Cardiac muscle cell (in vitro differentiated cells and primary cell): ENCODE results near the gene ADIG. TPM values are rescaled to one million over a fixed set of nuclear protein-coding genes. Genes with fewer than 3 reads are reported as not detected.

Experiments used
- DNase-seq, 2 donors: peaks; one replicate each; pipeline versions ENCODE4 v3.0.0 to v3.0.0-alpha.2; 2010 to 2017; ENCODE audit warnings: low read depth in 1 of 2, low spot score in 1 of 2
- H3K27ac ChIP-seq: fragments of 200-600 bp; sonication (generic); 2 replicates; pipeline ENCODE4 v1.5.1; 2016
- H3K27me3 ChIP-seq: fragments of 200-600 bp; sonication (generic); 2 replicates; pipeline ENCODE4 v1.6.0; 2016; ENCODE audit warnings: control low read depth
- H3K36me3 ChIP-seq: fragments of 200-600 bp; sonication (generic); 2 replicates; pipeline ENCODE4 v1.5.1; 2016; ENCODE audit warnings: control low read depth
- H3K4me1 ChIP-seq: fragments of 200-600 bp; sonication (generic); 2 replicates; pipeline ENCODE4 v1.8.1; 2017; ENCODE audit warnings: low read depth, mild to moderate bottlenecking, mixed run types
- H3K4me3 ChIP-seq: fragments of 200-600 bp; sonication (generic); 2 replicates; pipeline ENCODE4 v1.5.1; 2016; ENCODE audit warnings: mild to moderate bottlenecking
- H3K9me3 ChIP-seq: fragments of 200-600 bp; sonication (generic); 2 replicates; pipeline ENCODE4 v1.5.1; 2017; ENCODE audit warnings: low read depth, mild to moderate bottlenecking, control low read depth
- polyA plus RNA-seq: library from polyadenylated mRNA; unstranded; fragments of >200 nt; fragmentation: Nextera tagmentation; extraction: Ambion mirVana; gene quantifications from 2 replicates; pipeline ENCODE4 v1.2.1, GENCODE V29; 2016
- total RNA-seq: library from RNA; depleted of rRNA; stranded (reverse); fragments of >200 nt; gene quantifications from 2 replicates; pipeline ENCODE4 v1.2.3, GENCODE V29; 2016
- TF ChIP-seq, protein P1 (sequence below): IDR thresholded peaks from 2 replicates; pipeline ENCODE4 v1.5.1; 2012; ENCODE audit warnings: low read depth, mild to moderate bottlenecking, low read length

Gene ADIG
- total and polyA plus RNA-seq, 2 experiments from 2014 or later: not detected

DNA sequence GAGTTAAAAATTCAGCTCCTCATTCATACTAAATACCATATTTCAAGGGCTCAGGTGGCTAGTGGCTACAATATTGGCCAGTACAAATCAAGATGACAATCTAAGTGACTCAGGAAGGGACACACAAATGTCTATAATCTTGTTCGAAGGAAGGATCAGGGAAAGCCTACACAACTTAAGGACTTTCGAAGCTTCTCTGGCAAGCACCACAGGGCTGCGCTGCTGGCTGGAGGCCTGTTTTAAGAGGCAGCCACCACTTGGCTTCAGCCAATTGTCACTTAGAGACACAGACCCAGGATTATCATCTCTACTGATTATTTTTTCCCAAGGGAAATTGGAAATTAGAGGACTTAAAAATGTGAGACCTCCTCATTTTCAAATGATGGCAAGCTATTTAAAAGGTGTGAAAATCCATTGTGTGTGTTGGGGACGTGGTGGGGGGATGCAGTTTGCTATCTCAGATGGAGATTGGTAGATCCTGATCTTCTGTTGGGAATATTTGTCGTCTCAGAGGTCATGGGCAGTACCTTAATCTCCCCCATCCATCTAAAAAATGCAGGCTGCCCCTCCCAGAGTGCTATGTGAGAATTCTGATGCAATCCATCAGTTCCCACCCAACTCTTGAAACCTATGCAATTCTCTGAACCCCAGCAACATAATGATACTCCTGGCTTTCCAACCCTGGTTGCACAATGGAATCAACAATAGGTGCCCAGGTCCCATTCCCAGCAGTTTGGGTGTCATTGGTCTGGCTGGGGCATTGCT is 31.9 kb downstream of the ADIG start:
- Histone ChIP-seq H3K4me1 (no peaks in the 10 kb centered on the region), H3K27me3 (no peaks in the 10 kb centered on the region), H3K36me3 (no peaks in the 10 kb centered on the region), H3K27ac (no peak overlapping the region), H3K9me3 (no peaks in the 10 kb centered on the region), H3K4me3 (no peak overlapping the region)
- no peak for DNase-seq
- TF ChIP-seq, protein P1, sequence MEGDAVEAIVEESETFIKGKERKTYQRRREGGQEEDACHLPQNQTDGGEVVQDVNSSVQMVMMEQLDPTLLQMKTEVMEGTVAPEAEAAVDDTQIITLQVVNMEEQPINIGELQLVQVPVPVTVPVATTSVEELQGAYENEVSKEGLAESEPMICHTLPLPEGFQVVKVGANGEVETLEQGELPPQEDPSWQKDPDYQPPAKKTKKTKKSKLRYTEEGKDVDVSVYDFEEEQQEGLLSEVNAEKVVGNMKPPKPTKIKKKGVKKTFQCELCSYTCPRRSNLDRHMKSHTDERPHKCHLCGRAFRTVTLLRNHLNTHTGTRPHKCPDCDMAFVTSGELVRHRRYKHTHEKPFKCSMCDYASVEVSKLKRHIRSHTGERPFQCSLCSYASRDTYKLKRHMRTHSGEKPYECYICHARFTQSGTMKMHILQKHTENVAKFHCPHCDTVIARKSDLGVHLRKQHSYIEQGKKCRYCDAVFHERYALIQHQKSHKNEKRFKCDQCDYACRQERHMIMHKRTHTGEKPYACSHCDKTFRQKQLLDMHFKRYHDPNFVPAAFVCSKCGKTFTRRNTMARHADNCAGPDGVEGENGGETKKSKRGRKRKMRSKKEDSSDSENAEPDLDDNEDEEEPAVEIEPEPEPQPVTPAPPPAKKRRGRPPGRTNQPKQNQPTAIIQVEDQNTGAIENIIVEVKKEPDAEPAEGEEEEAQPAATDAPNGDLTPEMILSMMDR: no peak

DNA sequence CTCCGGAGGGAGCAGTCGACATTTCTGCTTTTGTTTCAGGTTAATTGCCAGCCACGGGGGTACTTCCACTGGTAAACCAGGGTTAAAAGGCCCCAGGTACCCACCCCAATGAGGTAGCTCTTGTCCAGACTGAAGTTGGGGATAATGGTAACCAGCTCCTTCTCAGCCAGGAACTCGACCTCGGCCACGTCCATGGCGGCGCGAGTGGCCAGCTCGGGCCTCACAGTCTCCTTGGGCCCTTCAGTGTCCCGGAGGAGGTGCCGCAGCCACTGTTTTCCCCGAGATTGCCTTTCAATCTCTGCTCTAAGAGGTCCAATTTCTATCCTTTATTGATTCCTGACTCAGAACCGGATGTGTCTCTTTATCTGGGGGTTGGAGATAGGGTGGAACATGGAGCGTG is 34.3 kb downstream of the ADIG start:
- Histone ChIP-seq H3K27ac (no peak overlapping the region), H3K4me1 (no peaks in the 10 kb centered on the region), H3K4me3 (no peak overlapping the region), H3K27me3 (no peaks in the 10 kb centered on the region), H3K9me3 (no peaks in the 10 kb centered on the region), H3K36me3 (no peaks in the 10 kb centered on the region)
- TF ChIP-seq, protein P1: no peak
- no peak for DNase-seq

DNA sequence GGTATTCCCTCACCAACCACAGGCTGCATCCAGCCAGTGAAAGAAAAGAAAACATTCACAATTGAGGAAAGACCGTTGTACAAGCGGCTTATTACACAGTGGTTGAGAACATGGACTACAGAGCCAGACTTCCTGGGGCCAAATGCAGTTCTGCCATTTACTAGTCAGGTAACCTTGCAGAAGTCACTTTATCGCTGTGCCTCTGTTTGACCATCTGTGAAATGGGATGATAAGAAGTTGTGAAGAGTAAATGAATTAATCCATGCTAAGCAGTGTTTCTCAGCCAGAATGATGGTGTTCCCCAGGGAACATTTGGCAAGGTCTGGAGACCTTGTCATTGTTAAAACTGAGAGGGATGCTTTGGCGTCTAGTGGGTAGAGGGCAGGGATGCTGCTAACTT is 35.5 kb downstream of the ADIG start:
- TF ChIP-seq, protein P1: no peak
- Histone ChIP-seq H3K36me3 (no peaks in the 10 kb centered on the region), H3K9me3 (no peaks in the 10 kb centered on the region), H3K27me3 (no peaks in the 10 kb centered on the region), H3K27ac (no peak overlapping the region), H3K4me3 (no peak overlapping the region), H3K4me1 (no peaks in the 10 kb centered on the region)
- no peak for DNase-seq

DNA sequence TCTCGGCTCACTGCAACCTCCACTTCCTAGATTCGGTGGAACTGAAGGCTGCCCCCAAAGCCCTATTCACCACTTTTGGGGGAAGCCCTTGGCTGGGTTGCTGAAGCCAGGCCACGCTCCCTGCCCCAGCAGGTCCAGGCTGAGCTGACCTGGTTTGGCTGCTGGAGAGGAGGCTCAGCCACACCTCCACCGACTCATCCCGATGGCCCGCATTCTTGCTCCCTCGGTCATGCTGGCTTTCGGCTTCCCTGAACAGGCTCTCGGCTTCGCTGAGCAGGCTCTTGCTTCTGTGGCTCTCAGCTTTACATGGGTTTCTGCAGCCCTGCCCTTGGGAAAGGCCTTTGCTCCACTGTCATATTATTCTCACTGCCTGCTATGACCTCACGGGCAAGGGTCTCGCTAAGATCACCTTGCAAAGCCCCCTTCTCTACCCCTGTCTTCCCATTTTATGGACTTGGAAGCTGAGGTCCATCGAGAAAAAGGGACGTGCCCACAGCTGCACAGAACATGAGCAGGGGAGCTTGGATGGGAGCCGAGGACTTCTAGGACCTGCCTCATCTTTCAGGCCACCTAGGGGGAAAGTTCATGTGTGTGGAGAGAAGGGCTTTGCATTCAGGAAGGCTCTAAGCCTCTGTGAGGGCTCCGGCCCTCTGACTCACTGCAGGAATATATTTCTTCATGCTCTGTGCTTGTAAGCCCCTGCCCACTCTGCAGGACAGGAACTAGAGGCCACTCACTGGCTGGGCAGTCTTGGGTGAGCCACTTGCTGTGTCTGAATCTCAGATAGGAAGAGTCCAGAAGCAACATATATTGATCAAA is 36.2 kb downstream of the ADIG start:
- peak in 1 of 2 donors; percentile 11 for DNase-seq
- no peaks in the 10 kb centered on the region for H3K27me3 ChIP-seq
- no peak overlapping the region for H3K4me3 ChIP-seq
- H3K9me3 ChIP-seq: no peaks in the 10 kb centered on the region
- no peaks in the 10 kb centered on the region for H3K4me1 ChIP-seq
- no peak overlapping the region for H3K27ac ChIP-seq
- TF ChIP-seq, protein P1: no peak
- no peaks in the 10 kb centered on the region for H3K36me3 ChIP-seq

DNA sequence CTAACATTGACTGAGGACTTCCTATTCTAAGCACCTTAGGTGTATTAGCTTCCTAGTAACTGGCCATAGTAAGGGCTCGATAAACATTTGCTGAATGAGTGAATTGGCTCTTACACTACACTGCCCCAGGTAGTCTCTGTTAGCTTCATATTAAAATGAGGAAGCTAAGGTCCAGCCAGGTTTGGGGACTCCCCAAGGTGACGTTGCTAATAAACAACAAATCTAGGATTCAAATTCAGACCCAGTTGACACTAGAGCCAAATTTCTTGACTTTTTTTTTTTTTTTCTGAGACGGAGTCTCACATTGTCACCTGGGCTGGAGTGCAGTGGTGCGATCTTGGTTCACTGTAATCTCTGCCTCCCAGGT is 36.8 kb downstream of the ADIG start:
- Histone ChIP-seq H3K27ac (no peak overlapping the region), H3K4me3 (no peak overlapping the region), H3K9me3 (no peaks in the 10 kb centered on the region), H3K4me1 (no peaks in the 10 kb centered on the region), H3K27me3 (no peaks in the 10 kb centered on the region), H3K36me3 (no peaks in the 10 kb centered on the region)
- no peak for DNase-seq
- TF ChIP-seq, protein P1: no peak
